GM12874 (cell line): ENCODE measurements around the gene PDLIM5.

ENCODE experiments used
- TF ChIP-seq, protein P1 (sequence below): IDR thresholded peaks from 2 replicates; pipeline ENCODE4 v1.5.1; 2011; ENCODE audit warnings: low read depth, mild to moderate bottlenecking, control low read depth, low read length, moderate library complexity; ENCODE audit not compliant: insufficient read depth

The PDLIM5 gene

DNA sequence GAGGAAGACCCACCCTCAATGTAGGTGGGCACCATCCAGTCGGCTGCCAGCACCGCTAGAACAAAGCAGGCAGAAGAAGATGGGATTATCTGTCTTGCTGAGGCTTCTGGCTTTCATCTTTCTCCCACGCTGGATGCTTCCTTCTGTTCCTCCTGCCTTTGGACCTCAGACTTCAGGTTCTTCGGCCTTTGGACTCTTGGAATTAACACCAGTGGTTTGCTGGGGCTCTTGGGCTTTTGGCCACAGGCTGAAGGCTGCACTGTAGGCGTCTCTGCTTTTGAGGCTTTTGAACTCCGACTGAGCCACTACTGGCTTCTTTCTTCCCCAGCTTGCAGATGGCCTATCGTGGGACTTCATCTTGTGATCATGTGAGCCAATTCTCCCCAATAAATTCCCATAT, 55.1 kb downstream of the PDLIM5 start:
- TF ChIP-seq, protein P1, sequence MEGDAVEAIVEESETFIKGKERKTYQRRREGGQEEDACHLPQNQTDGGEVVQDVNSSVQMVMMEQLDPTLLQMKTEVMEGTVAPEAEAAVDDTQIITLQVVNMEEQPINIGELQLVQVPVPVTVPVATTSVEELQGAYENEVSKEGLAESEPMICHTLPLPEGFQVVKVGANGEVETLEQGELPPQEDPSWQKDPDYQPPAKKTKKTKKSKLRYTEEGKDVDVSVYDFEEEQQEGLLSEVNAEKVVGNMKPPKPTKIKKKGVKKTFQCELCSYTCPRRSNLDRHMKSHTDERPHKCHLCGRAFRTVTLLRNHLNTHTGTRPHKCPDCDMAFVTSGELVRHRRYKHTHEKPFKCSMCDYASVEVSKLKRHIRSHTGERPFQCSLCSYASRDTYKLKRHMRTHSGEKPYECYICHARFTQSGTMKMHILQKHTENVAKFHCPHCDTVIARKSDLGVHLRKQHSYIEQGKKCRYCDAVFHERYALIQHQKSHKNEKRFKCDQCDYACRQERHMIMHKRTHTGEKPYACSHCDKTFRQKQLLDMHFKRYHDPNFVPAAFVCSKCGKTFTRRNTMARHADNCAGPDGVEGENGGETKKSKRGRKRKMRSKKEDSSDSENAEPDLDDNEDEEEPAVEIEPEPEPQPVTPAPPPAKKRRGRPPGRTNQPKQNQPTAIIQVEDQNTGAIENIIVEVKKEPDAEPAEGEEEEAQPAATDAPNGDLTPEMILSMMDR: no peak

DNA sequence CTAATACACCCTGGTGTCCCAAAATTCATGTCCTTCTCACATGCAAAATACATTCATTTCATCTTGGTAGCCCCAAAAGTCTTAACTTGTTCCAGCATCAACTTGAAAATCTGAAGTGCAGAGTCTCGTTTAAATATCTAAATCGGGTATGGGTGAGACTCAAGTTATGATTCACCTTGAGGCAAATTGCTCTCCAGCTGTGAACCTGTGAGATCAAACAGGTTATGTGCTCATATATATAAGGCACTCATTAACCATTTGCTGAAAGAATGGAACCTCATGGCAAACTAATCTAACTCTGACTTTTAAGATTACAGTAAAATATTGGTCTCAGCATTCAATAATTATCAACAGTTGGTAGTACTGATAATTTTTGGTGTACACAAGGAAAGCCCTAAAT, 55.5 kb downstream of the PDLIM5 start:
- TF ChIP-seq, protein P1: no peak

DNA sequence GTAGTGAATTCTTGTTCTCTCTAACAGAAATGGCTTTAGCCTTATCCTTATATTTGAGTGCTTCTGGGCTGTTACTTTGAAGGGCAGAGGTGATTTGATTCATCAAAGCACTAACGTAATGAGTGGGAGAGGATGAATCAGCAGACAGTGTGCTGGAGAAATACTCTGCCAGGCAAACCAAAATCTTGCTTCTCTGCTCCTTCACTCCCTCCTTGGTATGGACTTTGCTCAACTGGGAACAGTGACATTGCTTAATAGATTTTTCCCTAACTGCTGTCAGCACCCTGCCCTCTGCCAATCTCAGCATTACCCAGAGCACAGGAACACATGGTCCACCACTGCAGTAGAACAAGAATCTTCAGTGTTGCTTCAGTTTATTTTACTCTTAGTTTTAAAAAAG, 56.0 kb downstream of the PDLIM5 start:
- TF ChIP-seq, protein P1: no peak

DNA sequence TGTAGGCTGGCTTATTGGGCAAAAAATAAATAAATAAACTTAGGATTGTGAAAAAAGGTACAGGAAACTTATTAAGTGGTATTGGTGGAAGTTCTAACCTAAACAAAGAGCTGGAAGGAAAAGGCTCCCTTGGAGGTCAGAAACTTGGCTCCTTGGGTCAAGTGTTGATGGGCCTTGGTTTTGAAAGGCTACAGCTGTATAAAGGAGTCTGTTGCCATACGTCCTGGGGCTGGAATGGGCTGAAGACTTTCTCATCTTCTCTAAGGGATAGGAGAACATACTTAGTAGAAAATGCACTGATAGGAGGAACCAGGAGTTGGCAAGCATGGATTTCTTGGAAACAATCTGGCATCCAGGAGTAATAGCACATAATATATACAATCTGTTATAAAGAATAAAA, 56.6 kb downstream of the PDLIM5 start:
- TF ChIP-seq, protein P1: no peak

DNA sequence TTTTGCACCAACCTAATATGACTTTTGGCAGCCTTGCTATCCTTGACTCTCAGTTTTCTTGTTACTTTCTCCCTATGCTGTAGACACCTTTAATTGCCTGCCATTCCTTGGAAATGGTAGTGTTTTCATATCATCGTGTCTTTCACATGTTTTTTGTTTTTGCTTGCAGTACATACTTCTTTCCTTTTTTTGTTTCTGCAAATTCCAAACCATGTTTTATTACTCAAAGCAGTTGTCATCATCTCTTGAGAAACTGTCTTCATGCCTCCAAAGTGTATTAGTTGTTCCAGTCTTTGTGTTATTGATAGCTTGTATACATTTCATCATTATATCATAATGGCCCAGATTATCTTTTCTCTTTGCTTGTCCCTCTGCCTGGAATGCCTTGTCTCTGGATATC, 57.1 kb downstream of the PDLIM5 start:
- TF ChIP-seq, protein P1: no peak

DNA sequence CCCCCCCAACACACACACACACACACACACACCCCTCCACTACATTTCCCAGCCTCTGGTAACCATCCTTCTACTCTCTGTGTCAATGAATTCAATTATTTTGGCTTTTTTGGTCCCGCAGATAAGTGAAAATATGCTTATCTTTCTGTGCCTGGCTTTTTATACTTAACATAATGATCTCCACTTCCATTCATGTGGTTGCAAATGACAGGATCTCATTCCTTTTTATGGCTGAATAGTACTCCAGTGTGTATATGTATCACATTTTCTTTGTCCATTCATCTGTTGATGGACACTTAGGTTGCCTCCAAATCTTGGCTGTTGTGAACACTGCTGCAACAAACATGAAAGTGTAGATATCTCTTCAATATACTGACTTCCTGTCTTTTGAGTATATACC, 59.8 kb downstream of the PDLIM5 start:
- TF ChIP-seq, protein P1: no peak

DNA sequence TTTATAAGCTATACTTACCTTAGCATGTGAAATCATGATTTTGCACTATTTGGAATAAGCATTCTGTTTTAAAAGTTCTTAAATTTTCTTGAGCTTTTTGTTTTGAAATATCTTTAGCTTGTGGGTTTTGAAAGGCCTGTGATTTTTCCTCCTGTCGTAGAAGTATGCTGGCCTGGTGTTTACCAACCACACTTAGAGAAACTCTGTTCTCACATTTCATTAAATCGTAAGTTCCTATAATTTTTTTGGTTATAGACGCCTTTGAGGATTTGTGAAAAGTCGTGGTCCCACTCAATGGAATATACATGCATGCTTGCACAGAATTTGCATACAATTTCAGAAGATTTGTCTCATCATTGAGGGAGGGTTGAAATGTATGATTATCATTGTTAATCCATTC, 63.6 kb downstream of the PDLIM5 start:
- TF ChIP-seq, protein P1: no peak

DNA sequence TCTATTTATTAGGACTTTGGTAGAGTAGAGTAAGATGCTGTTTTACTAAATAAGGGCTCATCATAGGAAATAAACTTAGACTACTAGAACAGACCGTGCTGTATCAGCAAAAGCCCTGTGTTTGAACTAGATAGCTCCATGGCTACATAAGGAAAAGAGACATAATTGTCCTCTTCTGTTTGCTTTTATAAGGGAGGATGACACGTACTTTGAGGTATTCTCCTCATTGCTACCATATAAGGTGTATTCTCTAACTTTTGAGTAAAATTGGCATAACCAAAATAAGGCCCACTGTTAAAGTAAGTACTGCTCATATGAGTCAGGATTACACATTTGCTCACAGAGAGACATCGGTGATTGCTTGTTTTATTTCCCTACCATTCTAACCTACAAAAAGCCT, 64.3 kb downstream of the PDLIM5 start:
- TF ChIP-seq, protein P1: no peak
